IMR-90 (cell line): ENCODE data around the gene RSU1. TPM values are rescaled to one million over a fixed set of nuclear protein-coding genes. Genes with fewer than 3 reads are reported as not detected.

Source experiments
- ATAC-seq: fragments of 200-7000 bp; cut with Tn5 transposase; 2 replicates; pipeline ENCODE4 v1.9.1; 2020; ENCODE audit warnings: low read depth, mild to moderate bottlenecking, moderate library complexity
- BruUV-seq: library from RNA; stranded (reverse); fragments of 400-500 nt; replicated peaks from 2 replicates; lab custom pipeline; 2021; lab: Mats Ljungman, UMichigan
- CTCF ChIA-PET: fragments of 300-600 bp; formaldehyde crosslinking; extraction: SDS; loops from one replicate; lab custom pipeline; 2021; ENCODE audit warnings: antibody characterized with exemption; lab: Yijun Ruan, JAX
- POLR2A ChIA-PET: fragments of 300-600 bp; sonication (Branson Sonifier 250); formaldehyde crosslinking; loops from one replicate; lab custom pipeline; 2022; ENCODE audit warnings: antibody characterized with exemption; ENCODE audit not compliant: unreplicated experiment; lab: Charles Lee
- DNase-seq: peaks from one replicate; pipeline ENCODE4 v3.0.0; 2013
- H2AFZ ChIP-seq: replicated peaks from 2 replicates; pipeline ENCODE3; 2013; ENCODE audit warnings: low read length, mild to moderate bottlenecking; ENCODE audit not compliant: poor library complexity
- H2AK5ac ChIP-seq: 2 replicates; pipeline ENCODE4 v1.6.1; 2013; ENCODE audit warnings: low read depth, low read length, inconsistent platforms
- H2AK9ac ChIP-seq: replicated peaks from 2 replicates; pipeline ENCODE3; 2013; ENCODE audit warnings: mild to moderate bottlenecking, low read depth, low read length, moderate library complexity; ENCODE audit not compliant: poor library complexity
- H2BK120ac ChIP-seq: 2 replicates; pipeline ENCODE4 v1.6.1; 2013; ENCODE audit warnings: low read depth, low read length, inconsistent platforms
- H2BK15ac ChIP-seq: 3 replicates; pipeline ENCODE4 v1.6.1; 2013; ENCODE audit warnings: low read depth, low read length, inconsistent platforms
- H2BK20ac ChIP-seq: 2 replicates; pipeline ENCODE4 v1.6.1; 2013; ENCODE audit warnings: low read depth, mild to moderate bottlenecking, inconsistent platforms, low read length, moderate library complexity
- H2BK5ac ChIP-seq: 2 replicates; pipeline ENCODE4 v1.6.1; 2013; ENCODE audit warnings: mild to moderate bottlenecking, low read depth, low read length, inconsistent platforms; ENCODE audit not compliant: poor library complexity, severe bottlenecking
- H3K14ac ChIP-seq: replicated peaks from 2 replicates; pipeline ENCODE4 v1.6.1; 2013; ENCODE audit warnings: low read depth, low read length, inconsistent platforms
- H3K18ac ChIP-seq: 2 replicates; pipeline ENCODE4 v1.6.1; 2013; ENCODE audit warnings: low read depth, low read length, control low read depth
- H3K23ac ChIP-seq: 2 replicates; pipeline ENCODE4 v1.6.1; 2013; ENCODE audit warnings: low read depth, low read length, inconsistent platforms
- H3K27ac ChIP-seq: 2 replicates; pipeline ENCODE4 v1.5.1; 2013; ENCODE audit warnings: mild to moderate bottlenecking, control low read depth, low read length; ENCODE audit not compliant: insufficient read depth
- H3K27me3 ChIP-seq: 2 replicates; pipeline ENCODE4 v1.6.1; 2013; ENCODE audit warnings: low read length; ENCODE audit not compliant: control insufficient read depth, insufficient read depth
- H3K36me3 ChIP-seq: 2 replicates; pipeline ENCODE4 v1.6.1; 2013; ENCODE audit warnings: low read length, mixed read lengths; ENCODE audit not compliant: control insufficient read depth, insufficient read depth
- H3K4ac ChIP-seq: 2 replicates; pipeline ENCODE4 v1.6.1; 2013; ENCODE audit warnings: low read depth, low read length, inconsistent platforms
- H3K4me1 ChIP-seq: 2 replicates; pipeline ENCODE4 v1.6.1; 2013; ENCODE audit warnings: low read length, mixed read lengths; ENCODE audit not compliant: control insufficient read depth, insufficient read depth
- H3K4me2 ChIP-seq: 2 replicates; pipeline ENCODE4 v1.6.1; 2013; ENCODE audit warnings: low read depth, mild to moderate bottlenecking, control low read depth, low read length, moderate library complexity
- H3K4me3 ChIP-seq: 2 replicates; pipeline ENCODE4 v1.5.1; 2013; ENCODE audit warnings: low read depth, mild to moderate bottlenecking, control low read depth, low read length, moderate library complexity; ENCODE audit not compliant: insufficient read depth
- H3K56ac ChIP-seq: 2 replicates; pipeline ENCODE4 v1.6.1; 2013; ENCODE audit warnings: low read length, inconsistent platforms; ENCODE audit not compliant: insufficient read depth; ENCODE audit errors: extremely low read depth
- H3K79me1 ChIP-seq, 2 experiments: 2 replicates each; pipeline ENCODE4 v1.6.1; 2013; ENCODE audit warnings: low read length in 2 of 2, inconsistent platforms in 1 of 2, low read depth in 1 of 2
- H3K9ac ChIP-seq: 2 replicates; pipeline ENCODE4 v1.6.1; 2013; ENCODE audit warnings: low read depth, low read length, control low read depth
- H3K9me1 ChIP-seq: 2 replicates; pipeline ENCODE4 v1.6.1; 2013; ENCODE audit warnings: low read length, inconsistent platforms; ENCODE audit not compliant: insufficient read depth
- H3K9me3 ChIP-seq: 2 replicates; pipeline ENCODE4 v1.6.1; 2013; ENCODE audit warnings: low read length; ENCODE audit not compliant: control insufficient read depth, insufficient read depth
- H4K20me1 ChIP-seq: 2 replicates; pipeline ENCODE4 v1.6.1; 2013; ENCODE audit warnings: low read length, inconsistent platforms; ENCODE audit not compliant: insufficient read depth
- H4K5ac ChIP-seq: 2 replicates; pipeline ENCODE4 v1.6.1; 2013; ENCODE audit warnings: mild to moderate bottlenecking, low read depth, low read length, control low read depth
- H4K8ac ChIP-seq, 2 experiments: 2 replicates each; pipeline ENCODE4 v1.6.1; 2013; ENCODE audit warnings: low read depth in 2 of 2, low read length in 2 of 2, control low read depth in 1 of 2, inconsistent platforms in 1 of 2
- H4K91ac ChIP-seq: 2 replicates; pipeline ENCODE4 v1.6.1; 2013; ENCODE audit warnings: low read depth, low read length, inconsistent platforms; ENCODE audit not compliant: insufficient read depth
- BHLHE40 ChIP-seq: fragments of 150-350 bp; IDR thresholded peaks from 2 replicates; pipeline ENCODE4 v1.6.1; 2016; ENCODE audit warnings: mild to moderate bottlenecking, low read depth, low read length
- CHD1 ChIP-seq: IDR thresholded peaks from 2 replicates; pipeline ENCODE4 v1.6.1; 2012; ENCODE audit warnings: low read depth, low read length, improper control_type of control experiment
- ELK1 ChIP-seq: fragments of 150-350 bp; IDR thresholded peaks from 2 replicates; pipeline ENCODE4 v1.6.1; 2016; ENCODE audit warnings: low read depth, mild to moderate bottlenecking, low read length, moderate library complexity, borderline replicate concordance
- FOS ChIP-seq: fragments of 150-350 bp; IDR thresholded peaks from 2 replicates; pipeline ENCODE4 v1.6.1; 2016; ENCODE audit warnings: low read depth, low read length
- MAZ ChIP-seq: IDR thresholded peaks from 2 replicates; pipeline ENCODE4 v1.6.1; 2012; ENCODE audit warnings: low read depth, mild to moderate bottlenecking, low read length, improper control_type of control experiment, moderate library complexity, borderline replicate concordance
- MXI1 ChIP-seq: IDR thresholded peaks from 2 replicates; pipeline ENCODE4 v1.6.1; 2012; ENCODE audit warnings: low read depth, mild to moderate bottlenecking, low read length, moderate library complexity, borderline replicate concordance
- POLR2A ChIP-seq: IDR thresholded peaks from 2 replicates; pipeline ENCODE4 v1.6.1; 2012; ENCODE audit warnings: mild to moderate bottlenecking, low read depth, low read length
- RFX5 ChIP-seq: IDR thresholded peaks from 2 replicates; pipeline ENCODE4 v1.8.0; 2012; ENCODE audit warnings: low read depth, mild to moderate bottlenecking, low read length, moderate library complexity
- SMC3 ChIP-seq: fragments of 150-350 bp; IDR thresholded peaks from 2 replicates; pipeline ENCODE4 v1.6.1; 2016; ENCODE audit warnings: low read depth, mild to moderate bottlenecking, antibody characterized with exemption, low read length, moderate library complexity
- USF2 ChIP-seq: fragments of 150-350 bp; IDR thresholded peaks from 2 replicates; pipeline ENCODE4 v1.6.1; 2017; ENCODE audit warnings: mild to moderate bottlenecking, antibody characterized with exemption, low read length, low read depth
- WGBS, 2 experiments: methylation state at CpG; one replicate each; pipeline versions ENCODE4 v1.1.5 to v1.1.7; 2013; ENCODE audit warnings: missing lambda C conversion rate in 2 of 2; ENCODE audit not compliant: insufficient read length in 1 of 2; ENCODE audit errors: extremely low coverage in 2 of 2; 5-methylcytosine and 5-hydroxymethylcytosine counted together
- dilution Hi-C: fragments of 300-500 bp; cut with HindIII; formaldehyde crosslinking; loops from one replicate; pipeline ENCODE4 v1.14.3; 2018; ENCODE audit warnings: low sequenced_read_pairs; ENCODE audit not compliant: unreplicated experiment
- in situ Hi-C: fragments of 300-500 bp; cut with MboI; formaldehyde crosslinking; loops from 3 replicates; pipeline ENCODE4 v1.14.3; 2019; ENCODE audit warnings: low sequenced_read_pairs, inconsistent platforms, mixed read lengths
- intact Hi-C: fragments of 100-400 bp; cut with micrococcal nuclease; formaldehyde crosslinking; loops from 2 replicates; pipeline ENCODE4 v1.10.0; 2022
- polyA plus RNA-seq, 3 experiments: library from polyadenylated mRNA; depleted of rRNA; stranded (reverse); fragments of >200 nt; gene quantifications; 2 replicates each; pipeline ENCODE4 v1.2.3, GENCODE V29; 2012; ENCODE audit warnings: low replicate concordance in 1 of 3
- total RNA-seq: library from RNA; depleted of rRNA; stranded (reverse); fragments of >200 nt; gene quantifications from 2 replicates; pipeline ENCODE4 v1.2.3, GENCODE V29; 2012

The RSU1 gene
- total and polyA plus RNA-seq, 2 of the 4 experiments (the other 2 are of a cell fraction) = 134 to 148 TPM

GRCh38 chr10:16597656-16598055, 219.6 kb downstream of the RSU1 start:
- Histone ChIP-seq H2BK120ac (no peak overlapping the region), H4K5ac (no peak overlapping the region), H3K4me2 (no peak overlapping the region), H3K36me3 (peaks cover 5% of the 10 kb centered on the region), H4K8ac (no peak overlapping the region), H2AFZ (no peak overlapping the region), H3K23ac (no peak overlapping the region), H3K56ac (no peak overlapping the region), H2BK15ac (no peak overlapping the region), H3K27ac (no peak overlapping the region), H3K14ac (no peak overlapping the region), H3K9me3 (no peaks in the 10 kb centered on the region), H2AK9ac (no peak overlapping the region), H2AK5ac (no peak overlapping the region), H3K4me1 (no peaks in the 10 kb centered on the region), H2BK20ac (no peak overlapping the region), H3K9me1 (peaks cover 6% of the 10 kb centered on the region; the same call in 1 of the 2 replicates), H3K79me1 (peaks cover 0 to 11% of the 10 kb centered on the region in 2 experiments; a peak in 2 of 4 replicates), H4K20me1 (no peaks in the 10 kb centered on the region; the same call in 1 of the 2 replicates), H3K4ac (no peak overlapping the region), H3K4me3 (no peak overlapping the region), H3K27me3 (no peaks in the 10 kb centered on the region), H3K18ac (no peak overlapping the region), H2BK5ac (no peak overlapping the region), H3K9ac (no peak overlapping the region), H4K91ac (no peak overlapping the region)
- DNase-seq (peak; percentile 34), ATAC-seq (no peak)
- TF ChIP-seq POLR2A = no peak
- TF ChIP-seq BHLHE40 = no peak
- no peak for TF ChIP-seq USF2
- no peak for TF ChIP-seq RFX5
- no peak for TF ChIP-seq MAZ
- TF ChIP-seq ELK1 = no peak
- TF ChIP-seq FOS = no peak
- no peak for TF ChIP-seq MXI1
- no peak for TF ChIP-seq CHD1
- TF ChIP-seq SMC3 = no peak
- no TSS peak for BruUV-seq
- dilution Hi-C loops = no loop called here
- intact Hi-C loops = no loop called here
- 95% methylated on average over 6 of the region's 11 CpGs; no CpG with 5 or more reads in 1 of the 2 experiments for WGBS, 2 experiments
- in situ Hi-C loops = no loop called here
- POLR2A ChIA-PET = no interaction called here
- CTCF ChIA-PET = interaction anchor here (0.6 kb wide), 1 partner anchor 206 kb away, joined by 3 read pairs; no protein-coding TSS in a partner anchor
